GM12878 (cell line): ENCODE data around the gene SLC22A3. TPM values are rescaled to one million over a fixed set of nuclear protein-coding genes. Genes with fewer than 3 reads are reported as not detected.

Source experiments
- ATAC-seq: fragments of 200-7000 bp; cut with Tn5 transposase; 3 replicates; pipeline ENCODE4 v1.9.1; 2020; ENCODE audit warnings: mild to moderate bottlenecking, moderate library complexity
- BruUV-seq: library from RNA; stranded (reverse); fragments of 400-500 nt; replicated peaks from 2 replicates; lab custom pipeline; 2021; lab: Mats Ljungman, UMichigan
- CTCF ChIA-PET: fragments of 300-600 bp; sonication (Branson Sonifier 250); formaldehyde crosslinking; extraction: SDS; loops from one replicate; lab custom pipeline; 2021; ENCODE audit warnings: inconsistent platforms; lab: Yijun Ruan, JAX
- POLR2A ChIA-PET: fragments of 350-600 bp; formaldehyde crosslinking; extraction: SDS; loops from one replicate; lab custom pipeline; 2021; ENCODE audit warnings: inconsistent platforms; lab: Charles Lee
- RAD21 ChIA-PET: fragments of 300-600 bp; sonication (Branson Sonifier 250); formaldehyde crosslinking; loops from one replicate; lab custom pipeline; 2023; ENCODE audit warnings: antibody characterized with exemption; ENCODE audit not compliant: unreplicated experiment; lab: Charles Lee
- SMC1A ChIA-PET: fragments of 300-600 bp; sonication (Branson Sonifier 250); formaldehyde crosslinking; loops from one replicate; lab custom pipeline; 2023; ENCODE audit not compliant: unreplicated experiment, uncharacterized antibody; lab: Charles Lee
- DNase-seq: peaks from one replicate; pipeline ENCODE4 v3.0.0-alpha.2; 2011; ENCODE audit warnings: low read depth, low spot score
- FAIRE-seq: peaks from 3 replicates; lab custom pipeline; 2011; peaks lifted over from hg19 to GRCh38; lab: Jason Lieb, UNC
- H2AFZ ChIP-seq: 2 replicates; pipeline ENCODE4 v1.6.0; 2011; ENCODE audit warnings: low read depth, low read length, control low read depth; ENCODE audit not compliant: control insufficient read depth
- H3K27ac ChIP-seq: 2 replicates; pipeline ENCODE4 v1.5.1; 2011; ENCODE audit warnings: control low read depth; ENCODE audit not compliant: control insufficient read depth, insufficient read depth
- H3K27me3 ChIP-seq, 2 experiments: replicated peaks in 1 of 2; 2 replicates each; pipeline versions ENCODE4 v1.6.0 to v1.6.1; 2011; ENCODE audit warnings: low read length in 1 of 2; ENCODE audit not compliant: control insufficient read depth in 2 of 2, insufficient read depth in 2 of 2
- H3K36me3 ChIP-seq, 2 experiments: 2 replicates each; pipeline ENCODE4 v1.5.1; 2011; ENCODE audit warnings: low read length in 1 of 2; ENCODE audit not compliant: control insufficient read depth in 2 of 2, insufficient read depth in 2 of 2
- H3K4me1 ChIP-seq: 2 replicates; pipeline ENCODE4 v1.6.1; 2011; ENCODE audit warnings: mild to moderate bottlenecking, low read length, moderate library complexity, mixed read lengths; ENCODE audit not compliant: control insufficient read depth, insufficient read depth
- H3K4me2 ChIP-seq: 2 replicates; pipeline ENCODE4 v1.6.0; 2011; ENCODE audit warnings: control low read depth; ENCODE audit not compliant: control insufficient read depth, insufficient read depth
- H3K4me3 ChIP-seq: fragments of 200-600 bp; sonication (generic); 2 replicates; pipeline ENCODE4 v1.5.1; 2016
- H3K79me2 ChIP-seq: 2 replicates; pipeline ENCODE4 v1.6.0; 2011; ENCODE audit warnings: low read length; ENCODE audit not compliant: control insufficient read depth, insufficient read depth
- H3K9ac ChIP-seq: 2 replicates; pipeline ENCODE4 v1.8.0; 2011; ENCODE audit warnings: low read length, control low read depth, mixed read lengths; ENCODE audit not compliant: control insufficient read depth, insufficient read depth
- H3K9me3 ChIP-seq: replicated peaks from 3 replicates; pipeline ENCODE4 v1.5.1; 2011; ENCODE audit warnings: mild to moderate bottlenecking, low read length; ENCODE audit not compliant: control insufficient read depth, insufficient read depth
- H4K20me1 ChIP-seq: 2 replicates; pipeline ENCODE4 v1.6.0; 2011; ENCODE audit not compliant: control insufficient read depth, insufficient read depth
- ASH2L ChIP-seq: fragments of 300-600, 200-600 bp; sonication (generic); IDR thresholded peaks from 2 replicates; pipeline ENCODE4 v1.6.1; 2017; ENCODE audit warnings: low read depth, mild to moderate bottlenecking, borderline replicate concordance
- CBX3 ChIP-seq: fragments of 200-600 bp; sonication (generic); IDR thresholded peaks from 2 replicates; pipeline ENCODE4 v1.6.1; 2016; ENCODE audit warnings: low read depth, borderline replicate concordance
- CBX5 ChIP-seq: sonication (generic); IDR thresholded peaks from 2 replicates; pipeline ENCODE4 v1.6.1; 2016; ENCODE audit warnings: low read depth, moderate library complexity, mild to moderate bottlenecking, inconsistent platforms
- CHD4 ChIP-seq: fragments of 200-600 bp; sonication (generic); IDR thresholded peaks from 2 replicates; pipeline ENCODE4 v1.6.1; 2016; ENCODE audit warnings: mild to moderate bottlenecking
- ESRRA ChIP-seq: IDR thresholded peaks from 2 replicates; pipeline ENCODE4 v1.6.1; 2012; ENCODE audit warnings: mild to moderate bottlenecking, low read length, improper control_type of control experiment
- ETV6 ChIP-seq, 2 experiments: fragments of 450-650 bp in 1 of 2; IDR thresholded peaks in 1 of 2; conservative IDR thresholded peaks in 1 of 2; 2 replicates each; pipeline ENCODE4 v1.6.1; 2014; ENCODE audit warnings: antibody characterized with exemption in 1 of 2, borderline replicate concordance in 1 of 2, low read depth in 1 of 2, mild to moderate bottlenecking in 1 of 2, moderate library complexity in 1 of 2
- FOS ChIP-seq: IDR thresholded peaks from 3 replicates; pipeline ENCODE4 v1.6.1; 2011; ENCODE audit warnings: borderline replicate concordance; ENCODE audit not compliant: insufficient read length; ENCODE audit errors: extremely low read depth
- FOXM1 ChIP-seq: IDR thresholded peaks from 2 replicates; pipeline ENCODE4 v1.6.1; 2012; ENCODE audit warnings: low read depth, mild to moderate bottlenecking, inconsistent platforms, low read length, moderate library complexity
- MEF2B ChIP-seq: fragments of 450-650 bp; IDR thresholded peaks from 2 replicates; pipeline ENCODE4 v1.6.1; 2018; ENCODE audit warnings: mild to moderate bottlenecking, moderate library complexity; ENCODE audit not compliant: partially characterized antibody, poor library complexity, severe bottlenecking
- MYC ChIP-seq: IDR thresholded peaks from 2 replicates; pipeline ENCODE4 v1.6.1; 2011; ENCODE audit warnings: mild to moderate bottlenecking, low read length, moderate library complexity, inconsistent platforms; ENCODE audit not compliant: insufficient read depth, insufficient replicate concordance, insufficient read length, severe bottlenecking
- NFYA ChIP-seq: IDR thresholded peaks from 2 replicates; pipeline ENCODE4 v1.6.1; 2011; ENCODE audit warnings: low read depth, mild to moderate bottlenecking, low read length, improper control_type of control experiment, borderline replicate concordance
- NR2C1 ChIP-seq: fragments of 450-650 bp; IDR thresholded peaks from 2 replicates; pipeline ENCODE4 v1.6.1; 2017; ENCODE audit warnings: antibody characterized with exemption, mild to moderate bottlenecking, moderate library complexity
- NR2F1 ChIP-seq: fragments of 450-650 bp; conservative IDR thresholded peaks from 2 replicates; pipeline ENCODE4 v1.6.1; 2017; ENCODE audit warnings: mild to moderate bottlenecking
- POU2F2 ChIP-seq: IDR thresholded peaks from 3 replicates; pipeline ENCODE4 v1.6.1; 2011; ENCODE audit warnings: low read depth, mild to moderate bottlenecking, low read length, borderline replicate concordance
- SIN3A ChIP-seq: IDR thresholded peaks from 2 replicates; pipeline ENCODE4 v1.6.1; 2012; ENCODE audit warnings: low read depth, low read length, improper control_type of control experiment
- SMAD5 ChIP-seq: IDR thresholded peaks from 2 replicates; pipeline ENCODE4 v1.6.1; 2016; ENCODE audit warnings: antibody characterized with exemption, low read depth
- STAT3 ChIP-seq: IDR thresholded peaks from 2 replicates; pipeline ENCODE4 v1.6.1; 2011; ENCODE audit warnings: low read depth, low read length, improper control_type of control experiment
- ZNF24 ChIP-seq: fragments of 450-650 bp; IDR thresholded peaks from 2 replicates; pipeline ENCODE4 v1.6.1; 2017; ENCODE audit warnings: antibody characterized with exemption, mild to moderate bottlenecking
- WGBS: methylation state at CpG from one replicate; pipeline ENCODE4 v1.1.6; 2016; ENCODE audit warnings: low lambda C conversion rate; ENCODE audit not compliant: insufficient replicate concordance, insufficient coverage; ENCODE audit errors: missing lambda C conversion rate; 5-methylcytosine and 5-hydroxymethylcytosine counted together
- in situ Hi-C: fragments of 300-500 bp; cut with MboI; formaldehyde crosslinking; loops from 9 replicates; pipeline ENCODE4 v1.14.3; 2018; ENCODE audit warnings: mixed read lengths
- intact Hi-C: fragments of 100-400 bp; cut with micrococcal nuclease; formaldehyde crosslinking; loops from one replicate; pipeline ENCODE4 v1.14.2; 2022; ENCODE audit not compliant: unreplicated experiment
- polyA plus RNA-seq, 11 experiments: library from polyadenylated mRNA; depleted of rRNA in 4 of 11; unstranded in 6 of 11; stranded (reverse) in 5 of 11; fragments of >200 nt; fragmentation: Nextera tagmentation in 4 of 11; fragmentation: Illumina TruSeq in 1 of 11; extraction: Ambion mirVana in 4 of 11; extraction: Trizol in 1 of 11; gene quantifications; 1 replicate in 1 of 11; 2 replicates in 10 of 11; pipeline versions ENCODE4 v1.2.1 to v1.2.3, GENCODE V29; 2011 to 2016; ENCODE audit warnings: inconsistent platforms in 2 of 11, missing spikeins in 2 of 11, low read depth in 1 of 11
- total RNA-seq, 4 experiments: library from RNA; depleted of rRNA in 3 of 4; stranded (reverse); fragments of >200 nt in 3 of 4; fragmentation: Illumina TruSeq in 1 of 4; extraction: Trizol in 1 of 4; gene quantifications; 2 replicates each; pipeline versions ENCODE4 v1.2.1 to v1.2.3, GENCODE V29; 2013 to 2021
- TF ChIP-seq, protein P1 (sequence below): IDR thresholded peaks from 2 replicates; pipeline ENCODE4 v1.6.1; 2011; ENCODE audit warnings: borderline replicate concordance, low read depth, mild to moderate bottlenecking, moderate library complexity, mixed read lengths, low read length; ENCODE audit not compliant: insufficient read depth; ENCODE audit errors: extremely low read length
- TF ChIP-seq, protein P2 (sequence below): fragments of 450-650 bp; IDR thresholded peaks from 2 replicates; pipeline ENCODE4 v1.6.1; 2014; ENCODE audit warnings: mild to moderate bottlenecking
- TF ChIP-seq, protein P3 (sequence below): IDR thresholded peaks from 2 replicates; pipeline ENCODE4 v1.6.1; 2012; ENCODE audit warnings: low read depth, low read length, improper control_type of control experiment

SLC22A3 gene
- total and polyA plus RNA-seq, 10 of the 15 experiments (the other 5 are each of a cell fraction or from before 2014, with no cell fraction given), result 0.07 to 0.15 TPM; not detected in 8

DNA sequence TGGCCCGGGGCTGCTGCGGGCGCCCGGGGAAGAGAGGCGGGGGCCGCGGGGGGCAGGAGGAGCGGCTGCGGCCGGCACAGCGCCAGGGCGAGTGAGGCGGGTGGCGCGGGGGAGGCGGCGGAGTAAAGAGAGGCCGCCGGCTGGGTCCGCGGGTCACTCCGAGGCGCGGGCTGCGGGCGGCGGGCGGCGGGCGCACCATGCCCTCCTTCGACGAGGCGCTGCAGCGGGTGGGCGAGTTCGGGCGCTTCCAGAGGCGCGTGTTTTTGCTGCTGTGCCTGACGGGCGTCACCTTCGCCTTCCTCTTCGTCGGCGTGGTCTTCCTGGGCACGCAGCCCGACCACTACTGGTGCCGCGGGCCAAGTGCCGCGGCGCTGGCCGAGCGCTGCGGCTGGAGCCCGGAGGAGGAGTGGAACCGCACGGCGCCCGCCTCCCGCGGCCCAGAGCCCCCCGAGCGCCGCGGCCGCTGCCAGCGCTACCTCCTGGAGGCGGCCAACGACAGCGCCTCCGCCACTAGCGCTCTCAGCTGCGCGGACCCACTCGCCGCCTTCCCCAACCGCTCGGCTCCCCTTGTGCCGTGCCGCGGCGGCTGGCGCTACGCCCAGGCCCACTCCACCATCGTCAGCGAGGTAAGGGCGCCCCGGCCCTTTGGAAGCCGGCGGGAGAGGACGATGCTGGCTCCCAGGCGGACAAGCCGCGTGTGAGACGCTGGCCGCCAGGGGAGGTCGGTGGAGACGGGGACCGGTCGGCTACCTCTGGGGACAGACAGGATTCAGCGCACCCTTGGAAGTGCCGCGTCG lies at the start of gene SLC22A3 (continued):
- TF ChIP-seq MEF2B (no peak), POU2F2 (no peak), ESRRA (no peak), ZNF24 (no peak), ETV6 (conservative IDR thresholded peaks at IDR 0.05 in 1 of 2, IDR thresholded peaks at IDR 0.05 in 1 of 2; ENCODE audit: borderline replicate concordance in 1 of 2, low read depth in 1 of 2) (no peak)
- TF ChIP-seq, protein P1, sequence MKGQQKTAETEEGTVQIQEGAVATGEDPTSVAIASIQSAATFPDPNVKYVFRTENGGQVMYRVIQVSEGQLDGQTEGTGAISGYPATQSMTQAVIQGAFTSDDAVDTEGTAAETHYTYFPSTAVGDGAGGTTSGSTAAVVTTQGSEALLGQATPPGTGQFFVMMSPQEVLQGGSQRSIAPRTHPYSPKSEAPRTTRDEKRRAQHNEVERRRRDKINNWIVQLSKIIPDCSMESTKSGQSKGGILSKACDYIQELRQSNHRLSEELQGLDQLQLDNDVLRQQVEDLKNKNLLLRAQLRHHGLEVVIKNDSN, result no peak
- TF ChIP-seq, protein P2, sequence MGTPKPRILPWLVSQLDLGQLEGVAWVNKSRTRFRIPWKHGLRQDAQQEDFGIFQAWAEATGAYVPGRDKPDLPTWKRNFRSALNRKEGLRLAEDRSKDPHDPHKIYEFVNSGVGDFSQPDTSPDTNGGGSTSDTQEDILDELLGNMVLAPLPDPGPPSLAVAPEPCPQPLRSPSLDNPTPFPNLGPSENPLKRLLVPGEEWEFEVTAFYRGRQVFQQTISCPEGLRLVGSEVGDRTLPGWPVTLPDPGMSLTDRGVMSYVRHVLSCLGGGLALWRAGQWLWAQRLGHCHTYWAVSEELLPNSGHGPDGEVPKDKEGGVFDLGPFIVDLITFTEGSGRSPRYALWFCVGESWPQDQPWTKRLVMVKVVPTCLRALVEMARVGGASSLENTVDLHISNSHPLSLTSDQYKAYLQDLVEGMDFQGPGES, result no peak

DNA sequence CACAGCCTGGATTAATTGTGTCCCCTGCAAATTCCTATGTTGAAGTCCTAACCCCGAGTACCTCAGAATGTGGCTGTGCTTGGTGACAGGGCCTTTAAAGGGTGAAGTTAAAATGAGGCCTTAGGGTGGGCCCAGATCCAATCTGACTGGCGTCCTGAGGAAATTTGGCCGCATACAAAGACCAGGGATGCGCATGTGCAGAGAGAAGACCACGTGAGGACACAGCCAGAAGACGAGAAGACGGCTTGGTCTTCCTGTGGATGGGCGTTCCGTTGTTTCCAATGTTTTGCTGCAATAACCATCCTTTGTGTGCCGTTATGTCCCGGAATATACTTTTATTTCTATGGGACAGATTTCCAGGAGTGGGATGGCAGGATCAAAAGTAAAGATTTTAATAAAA lies 48.6 kb upstream of the SLC22A3 start:
- POLR2A ChIA-PET, result no interaction called here
- in situ Hi-C loops (no loop called here), intact Hi-C loops (no loop called here)
- Histone ChIP-seq H3K27ac (no peak overlapping the region), H4K20me1 (no peaks in the 10 kb centered on the region), H2AFZ (no peak overlapping the region), H3K4me3 (no peak overlapping the region), H3K9ac (no peak overlapping the region), H3K9me3 (no peaks in the 10 kb centered on the region), H3K36me3 (no peaks in the 10 kb centered on the region), H3K27me3 (no peaks in the 10 kb centered on the region), H3K4me1 (no peaks in the 10 kb centered on the region), H3K4me2 (no peak overlapping the region), H3K79me2 (no peaks in the 10 kb centered on the region)
- FAIRE-seq, result no peak
- SMC1A ChIA-PET, result no interaction called here
- no TSS peak for BruUV-seq
- RAD21 ChIA-PET, result no interaction called here
- ATAC-seq, result no peak
- CTCF ChIA-PET, result no interaction called here
- DNase-seq, result no peak
- 70% methylated on average over 11 of the region's 11 CpGs for WGBS
- TF ChIP-seq STAT3 (no peak), ASH2L (no peak), CBX3 (no peak), CHD4 (no peak), CBX5 (no peak), SMAD5 (no peak), FOS (no peak), NFYA (no peak), MYC (no peak), NR2F1 (no peak), FOXM1 (no peak), SIN3A (no peak), NR2C1 (no peak), ESRRA (no peak)
- TF ChIP-seq, protein P3, sequence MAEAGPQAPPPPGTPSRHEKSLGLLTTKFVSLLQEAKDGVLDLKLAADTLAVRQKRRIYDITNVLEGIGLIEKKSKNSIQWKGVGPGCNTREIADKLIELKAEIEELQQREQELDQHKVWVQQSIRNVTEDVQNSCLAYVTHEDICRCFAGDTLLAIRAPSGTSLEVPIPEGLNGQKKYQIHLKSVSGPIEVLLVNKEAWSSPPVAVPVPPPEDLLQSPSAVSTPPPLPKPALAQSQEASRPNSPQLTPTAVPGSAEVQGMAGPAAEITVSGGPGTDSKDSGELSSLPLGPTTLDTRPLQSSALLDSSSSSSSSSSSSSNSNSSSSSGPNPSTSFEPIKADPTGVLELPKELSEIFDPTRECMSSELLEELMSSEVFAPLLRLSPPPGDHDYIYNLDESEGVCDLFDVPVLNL, result no peak
